HG02981 (cell line): ENCODE measurements around the gene KRTAP4-1.
"Not testable (repeated sequence)": the region's sequence is repeated elsewhere in the genome, so short reads cannot be mapped to it uniquely, and the experiment has no call there.

ENCODE experiments used
- ATAC-seq: cut with Tn5 transposase; IDR thresholded peaks from one replicate; pipeline ENCODE4 v1.9.1; 2021; ENCODE audit warnings: mild to moderate bottlenecking, moderate library complexity; ENCODE audit not compliant: unreplicated experiment

Gene KRTAP4-1

DNA sequence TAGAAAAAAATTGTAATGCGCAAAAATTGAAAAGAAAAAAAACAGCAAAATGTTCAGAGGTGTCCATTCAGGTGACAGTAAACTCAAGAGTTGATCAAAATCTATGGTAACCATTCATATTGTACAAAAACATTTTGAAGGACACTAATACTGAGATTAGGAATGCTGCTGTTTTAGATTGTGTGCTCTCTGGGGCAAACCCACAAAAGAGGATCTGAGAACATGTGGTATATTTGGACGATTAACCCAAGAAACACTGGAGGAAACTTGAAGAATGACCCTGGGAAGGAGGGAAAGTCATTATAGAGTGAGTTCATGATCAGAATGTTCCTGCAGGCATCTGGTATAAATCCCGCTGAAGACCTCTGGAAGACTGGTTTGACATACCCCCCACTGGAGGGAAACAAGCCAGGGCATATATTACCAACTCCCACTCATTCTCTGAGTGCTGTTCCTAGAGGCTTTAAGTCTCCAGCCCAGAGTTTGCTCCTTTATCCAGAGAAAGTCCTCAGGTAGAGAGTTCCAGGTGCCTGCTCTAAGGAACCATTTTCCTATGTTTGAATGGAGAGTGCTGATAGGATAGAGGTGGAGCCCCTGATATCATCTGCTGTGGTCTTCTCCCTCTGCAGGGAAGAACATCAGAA lies 7.8 kb downstream of the KRTAP4-1 start:
- ATAC-seq = no peak

DNA sequence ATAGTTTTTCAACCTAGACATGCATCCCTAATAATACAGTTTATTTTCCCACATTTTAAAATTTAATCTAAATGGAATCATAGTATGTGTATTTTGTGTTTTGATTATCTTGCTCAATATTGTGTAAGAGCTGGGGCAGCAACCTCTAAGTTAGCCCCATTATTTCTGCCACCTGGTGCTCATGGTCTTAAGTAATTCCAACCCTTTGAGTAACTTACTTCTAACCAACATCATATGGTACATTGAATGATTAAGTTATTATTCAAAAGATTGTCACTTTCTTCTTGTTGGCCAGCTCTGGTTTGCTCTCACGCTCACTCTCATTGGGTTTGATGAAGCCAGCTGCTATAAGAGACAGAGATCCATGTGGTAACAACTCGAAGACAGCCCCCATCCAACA lies 12.8 kb downstream of the KRTAP4-1 start:
- ATAC-seq = no peak

DNA sequence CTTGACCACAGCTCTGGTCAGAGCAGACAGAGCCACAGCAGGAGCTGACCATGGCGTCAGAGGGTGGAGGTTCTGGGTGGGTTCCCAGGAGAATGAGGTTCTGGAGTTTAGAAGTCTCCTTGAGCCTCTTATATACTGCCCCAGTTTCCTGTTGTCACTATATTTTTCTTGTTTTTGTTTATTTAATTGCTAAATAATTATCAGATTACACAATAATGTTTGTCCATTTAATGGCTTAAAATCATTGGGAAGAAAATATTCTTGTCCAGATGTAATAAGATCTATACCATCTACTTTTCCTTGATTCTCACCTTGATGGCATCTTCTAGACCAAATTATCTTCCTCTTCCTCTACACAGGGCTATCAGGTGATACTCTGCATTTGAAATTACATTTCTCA lies 16.6 kb downstream of the KRTAP4-1 start, which contains the start of gene KRTAP4-3:
Gene KRTAP4-3 (minus strand): TSS at position 101 of the 400 bp plus-strand sequence. CDS start 49 bp downstream, at position 52.
- ATAC-seq = no peak

DNA sequence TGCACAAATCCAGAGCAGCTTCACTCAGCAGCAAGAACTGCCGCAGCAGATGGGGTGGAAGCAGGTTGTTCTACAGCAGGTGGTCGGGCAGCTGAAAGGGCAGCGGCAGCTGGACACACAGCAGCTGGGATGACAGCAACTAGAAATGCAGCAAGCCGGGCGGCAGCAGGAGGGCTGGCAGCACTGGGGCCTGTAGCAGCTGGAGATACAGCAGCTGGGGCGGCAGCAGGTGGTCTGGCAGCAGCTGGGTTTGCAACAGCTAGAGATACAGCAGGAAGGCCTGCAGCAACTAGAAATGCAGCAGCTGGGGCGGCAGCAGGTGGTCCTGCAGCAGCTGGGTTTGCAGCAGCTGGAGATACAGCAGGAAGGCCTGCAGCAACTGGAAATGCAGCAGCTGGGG lies 17.1 kb downstream of the KRTAP4-1 start:
- no peak for ATAC-seq

DNA sequence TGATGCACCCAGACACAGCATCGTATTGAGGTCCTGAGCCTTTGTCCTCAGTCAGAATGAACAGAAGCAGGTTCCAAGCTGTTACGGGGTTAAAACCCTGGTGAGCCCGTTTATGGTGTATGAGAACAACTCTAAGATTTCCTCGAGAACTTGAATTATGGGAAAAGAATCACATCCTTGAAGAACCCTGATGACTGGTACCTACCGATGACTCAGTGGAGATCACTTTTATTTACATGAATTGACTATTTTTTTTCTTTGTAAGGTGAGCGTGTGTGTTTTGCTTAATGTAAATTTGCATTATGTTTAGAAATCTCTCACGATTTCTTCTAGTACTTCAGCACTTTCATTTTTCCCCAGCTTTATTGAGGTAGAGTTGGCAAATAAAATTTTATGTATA lies 20.9 kb downstream of the KRTAP4-1 start:
- ATAC-seq = no peak

DNA sequence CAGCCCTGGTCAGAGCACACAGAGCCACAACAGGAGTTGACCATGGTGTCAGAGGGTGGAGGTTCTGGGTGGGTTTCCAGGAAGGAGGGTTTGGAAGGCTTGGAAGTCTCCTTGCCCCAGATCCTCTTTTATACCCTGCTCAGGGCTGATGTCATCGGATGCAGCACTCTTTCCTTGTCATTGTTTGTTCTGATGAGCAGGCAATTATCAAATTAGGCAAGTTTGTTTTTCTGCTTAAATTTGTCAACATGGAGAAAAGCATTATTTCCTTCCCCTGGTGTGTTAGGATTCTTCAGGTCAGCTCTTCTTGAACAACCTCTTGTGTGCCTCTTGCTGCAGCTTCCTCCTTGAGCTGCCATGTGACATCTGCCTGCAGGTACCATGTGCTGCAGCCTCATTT lies 24.1 kb downstream of the KRTAP4-1 start, which contains the start of gene KRTAP4-4:
Gene KRTAP4-4 (minus strand): TSS at position 101 of the 400 bp plus-strand sequence. CDS start 57 bp downstream, at position 44.
- no peak for ATAC-seq

DNA sequence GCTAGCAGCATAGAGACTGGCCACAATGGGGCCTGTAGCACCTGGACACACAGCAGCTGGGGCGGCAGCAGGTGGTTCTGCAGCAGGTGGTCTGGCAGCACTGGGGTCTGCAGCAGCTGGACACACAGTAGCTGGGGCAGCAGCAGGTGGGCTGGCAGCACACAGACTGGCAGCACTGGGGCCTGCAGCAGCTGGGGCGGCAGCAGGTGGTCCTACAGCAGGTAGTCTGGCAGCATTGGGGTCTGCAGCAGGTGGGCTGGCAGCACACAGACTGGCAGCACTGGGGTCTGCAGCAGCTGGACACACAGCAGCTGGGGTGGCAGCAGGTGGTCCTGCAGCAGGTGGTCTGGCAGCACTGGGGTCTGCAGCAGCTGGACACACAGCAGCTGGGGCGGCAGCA lies 24.5 kb downstream of the KRTAP4-1 start:
- not testable (repeated sequence) for ATAC-seq

DNA sequence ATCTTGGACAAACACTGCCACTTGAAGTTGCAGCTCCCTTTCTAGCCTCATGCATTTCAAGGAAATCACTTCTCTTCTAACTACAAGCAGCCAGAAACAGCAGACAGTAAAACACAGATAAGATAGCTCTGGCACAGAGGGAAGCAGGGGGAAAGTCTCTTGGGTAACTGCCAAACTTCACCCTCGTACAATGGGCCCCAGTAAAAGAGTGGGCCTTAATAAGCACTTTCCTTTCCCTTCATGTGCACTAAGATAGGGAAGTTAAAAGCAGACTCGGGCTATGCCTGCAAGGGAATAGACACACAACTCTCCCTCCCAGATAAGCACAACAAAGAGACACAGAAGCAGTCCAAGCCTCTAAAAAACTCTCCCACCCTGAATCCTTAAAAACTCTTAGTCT lies 30.9 kb downstream of the KRTAP4-1 start:
- no peak for ATAC-seq

DNA sequence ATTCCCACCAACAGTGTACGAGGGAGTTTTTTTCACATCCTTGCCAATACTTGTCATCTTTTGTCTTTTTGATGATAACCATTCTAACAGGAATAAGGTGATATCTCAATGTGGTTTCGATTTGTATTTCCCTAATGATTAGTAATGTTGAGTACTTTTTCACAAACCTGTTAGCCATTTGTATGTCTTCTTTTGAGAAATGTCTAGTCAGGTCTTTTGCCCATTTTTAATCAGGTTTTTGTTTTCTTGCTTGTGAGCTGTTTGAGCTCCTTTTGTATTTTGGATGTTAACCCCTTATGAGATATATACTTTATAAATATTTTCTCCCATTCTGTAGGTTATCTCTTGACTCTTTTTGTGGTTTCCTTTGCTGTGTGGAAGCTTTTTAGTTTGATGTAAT lies 33.2 kb downstream of the KRTAP4-1 start:
- ATAC-seq = no peak

DNA sequence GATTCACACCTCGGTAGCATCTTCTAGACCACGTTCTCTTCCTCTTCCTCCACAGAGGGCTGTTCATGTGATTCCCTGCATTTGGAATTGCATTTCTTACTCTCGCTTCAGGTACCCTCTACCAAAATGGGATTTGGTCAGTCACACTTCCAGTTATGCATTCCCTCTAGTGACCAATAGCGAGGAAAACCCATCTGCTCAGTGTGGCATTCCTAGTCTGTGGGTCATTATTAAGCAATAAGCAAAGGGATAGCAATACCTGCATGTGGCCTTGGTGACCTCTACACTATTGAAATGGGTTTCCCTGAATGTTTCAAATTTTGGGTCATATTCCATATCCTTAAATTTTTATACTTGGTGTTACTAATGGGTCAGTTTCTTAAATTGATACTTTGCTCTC lies 34.7 kb downstream of the KRTAP4-1 start:
- ATAC-seq = no peak

DNA sequence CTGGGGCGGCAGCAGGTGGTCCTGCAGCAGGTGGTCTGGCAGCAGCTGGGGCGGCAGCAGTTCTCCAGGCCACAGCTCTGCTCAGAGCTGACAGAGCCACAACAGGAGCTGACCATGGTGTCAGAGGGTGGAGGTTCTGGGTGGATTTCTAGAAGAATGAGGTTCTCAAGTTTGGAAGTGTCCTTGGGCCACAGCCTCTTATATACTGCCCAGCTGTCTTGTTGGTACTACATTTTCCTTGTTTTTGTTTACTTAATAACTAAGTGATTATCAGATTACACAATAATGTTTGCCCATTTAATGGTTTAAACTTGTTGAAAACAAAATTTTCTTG lies 35.1 kb downstream of the KRTAP4-1 start, which contains the start of gene KRTAP4-5:
Gene KRTAP4-5 (minus strand): TSS at position 174 of the 334 bp plus-strand sequence. CDS start 58 bp downstream, at position 116.
- ATAC-seq = no peak

DNA sequence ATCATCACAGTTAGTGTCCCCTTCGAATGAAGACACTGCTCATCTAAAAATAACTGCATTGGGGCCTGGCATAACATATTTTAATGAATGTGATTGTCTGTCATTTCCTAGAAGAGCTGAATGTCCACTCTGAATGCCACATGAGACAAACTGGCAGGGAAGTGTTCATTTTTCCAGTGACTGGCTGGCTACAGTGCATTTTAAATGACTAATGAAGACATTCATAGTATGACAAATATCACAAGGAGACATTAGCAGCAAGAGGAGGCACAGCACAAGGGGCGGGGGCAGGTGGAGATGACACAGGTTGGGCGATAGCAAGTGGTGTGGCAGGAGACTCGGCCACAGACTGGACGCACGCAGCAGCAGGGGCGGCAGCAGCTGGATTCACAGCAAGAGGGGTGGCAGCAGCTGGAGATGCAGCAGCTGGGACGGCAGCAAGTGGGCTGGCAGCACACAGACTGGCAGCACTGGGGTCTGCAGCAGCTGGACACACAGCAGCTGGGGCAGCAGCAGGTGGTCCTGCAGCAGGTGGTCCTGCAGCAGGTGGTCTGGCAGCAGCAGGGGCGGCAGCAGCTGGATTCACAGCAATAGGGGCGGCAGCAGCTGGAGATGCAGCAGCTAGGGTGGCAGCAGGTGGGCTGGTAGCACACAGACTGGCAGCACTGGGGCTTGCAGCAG lies 35.6 kb downstream of the KRTAP4-1 start:
- not testable (repeated sequence) for ATAC-seq

DNA sequence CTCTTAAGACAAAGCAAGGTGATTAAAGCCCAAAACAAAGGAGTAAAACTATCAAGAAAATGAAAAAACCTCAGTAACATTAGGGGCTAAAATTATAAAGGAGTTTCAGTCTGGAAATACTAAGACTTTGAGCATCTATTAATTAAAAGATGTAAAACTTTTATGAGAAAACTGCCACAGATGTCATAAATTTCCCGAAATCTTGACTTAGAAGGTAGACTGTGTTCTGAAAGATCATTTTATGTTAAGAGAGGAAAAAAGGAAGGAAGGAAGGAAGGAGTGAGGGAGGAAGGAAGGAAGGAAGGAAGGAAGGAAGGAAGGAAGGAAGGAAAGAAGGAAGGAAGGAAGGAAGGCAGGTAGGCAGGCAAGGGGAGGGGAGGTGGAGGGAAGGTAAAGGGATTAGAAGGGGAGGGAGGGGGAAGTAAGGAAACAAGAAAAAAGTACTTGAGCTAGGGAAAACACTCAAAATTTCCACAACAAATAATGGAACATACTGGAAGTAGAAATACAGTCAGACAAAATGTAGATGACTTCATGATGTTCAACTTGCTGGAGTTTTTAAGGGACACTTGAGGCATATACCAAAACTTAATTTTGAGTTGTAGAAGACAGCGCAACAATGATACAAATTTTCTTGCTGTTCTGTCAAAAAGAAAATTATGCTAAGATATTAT lies 37.0 kb downstream of the KRTAP4-1 start:
- no peak for ATAC-seq

DNA sequence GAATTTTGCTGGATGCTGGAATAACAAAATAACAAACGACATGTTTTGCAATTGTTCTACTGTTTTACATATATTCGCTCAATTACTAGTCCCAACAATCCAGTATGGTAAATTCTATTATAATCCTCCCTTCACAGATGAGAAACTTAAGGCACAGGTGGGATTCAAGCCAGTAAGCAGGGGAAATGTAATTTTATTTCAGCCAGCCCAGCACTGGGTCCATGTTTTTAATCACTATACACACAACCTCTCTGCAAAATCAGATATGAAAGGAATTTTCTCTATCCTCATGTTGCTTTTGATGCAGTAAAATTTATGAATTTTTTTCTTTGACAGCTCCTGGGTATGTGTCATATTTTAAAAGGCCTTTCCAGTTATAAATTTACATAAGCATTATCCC lies 39.5 kb downstream of the KRTAP4-1 start:
- no peak for ATAC-seq

DNA sequence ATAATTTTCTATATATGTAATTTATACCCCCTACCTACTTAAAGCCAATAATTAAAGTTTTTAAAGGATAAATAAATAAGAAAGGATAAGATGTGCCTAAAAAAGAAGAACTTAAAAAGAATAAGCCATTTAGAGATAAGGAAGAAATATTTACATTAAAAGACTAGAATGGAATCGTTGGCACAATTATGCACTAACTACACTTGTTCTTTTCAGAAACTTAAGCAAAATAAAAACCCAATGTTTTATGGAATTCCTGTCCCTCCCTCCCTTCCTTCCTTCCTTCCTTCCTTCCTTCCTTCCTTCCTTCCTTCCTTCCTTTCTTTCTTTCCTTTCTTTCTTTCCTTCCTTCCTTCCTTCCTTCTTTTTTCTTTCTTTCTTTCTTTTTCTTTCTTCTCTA lies 39.9 kb downstream of the KRTAP4-1 start:
- no peak for ATAC-seq

DNA sequence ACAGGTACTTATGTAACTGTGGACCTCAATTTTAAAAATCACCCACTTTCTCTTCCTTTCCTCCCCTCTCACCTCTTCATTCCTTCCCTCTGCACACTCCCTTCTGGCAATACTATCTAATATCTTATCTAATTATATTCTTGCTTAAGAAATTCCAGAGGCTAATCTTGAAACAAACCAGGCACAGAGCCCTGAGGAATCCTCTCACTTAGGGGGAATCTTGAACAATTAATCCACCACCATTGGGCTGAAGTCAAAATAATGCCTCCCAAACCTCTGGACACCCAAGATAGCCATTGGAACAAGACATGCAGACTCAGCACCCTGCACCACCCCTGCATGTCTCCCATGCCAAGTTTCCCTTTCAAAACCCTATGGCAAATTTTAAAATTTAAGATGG lies 43.4 kb downstream of the KRTAP4-1 start:
- no peak for ATAC-seq

DNA sequence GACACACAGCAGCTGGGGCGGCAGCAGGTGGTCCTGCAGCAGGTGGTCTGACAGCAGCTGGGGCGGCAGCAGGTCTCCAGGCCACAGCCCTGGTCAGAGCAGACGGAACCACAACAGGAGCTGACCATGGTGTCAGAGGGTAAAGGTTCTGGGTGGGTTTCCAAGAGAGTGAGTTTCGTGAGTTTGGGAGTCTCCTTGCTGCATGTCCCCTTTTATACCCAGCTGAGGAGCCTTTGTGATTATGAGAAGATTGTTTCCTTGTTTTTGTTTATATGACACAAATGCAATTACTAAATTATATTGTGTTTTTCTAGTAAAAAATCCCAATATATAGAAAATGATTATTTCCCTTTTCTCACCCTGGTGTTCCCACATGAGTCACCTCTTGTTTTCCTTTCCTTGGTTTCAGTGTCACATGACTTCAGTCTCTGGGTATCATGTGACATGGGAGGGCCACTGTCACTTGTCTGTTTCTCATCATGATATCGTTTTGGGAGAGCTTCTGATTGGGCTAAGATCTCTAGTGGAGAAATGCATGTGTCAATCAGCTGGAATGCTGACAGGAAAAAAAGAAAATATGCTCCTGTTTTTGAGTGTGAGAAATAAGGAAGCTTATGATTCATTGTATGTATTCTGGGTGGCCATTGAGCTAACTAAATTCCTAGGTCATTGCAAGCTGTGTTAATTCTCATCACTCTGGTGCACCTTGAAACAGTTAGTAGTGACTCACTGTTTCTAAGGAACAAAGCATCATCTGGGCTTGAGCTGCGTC lies 44.2 kb downstream of the KRTAP4-1 start, which contains the start of gene KRTAP4-6:
Gene KRTAP4-6 (minus strand): TSS at position 185 of the 772 bp plus-strand sequence. CDS start 57 bp downstream, at position 128.
- no peak for ATAC-seq

DNA sequence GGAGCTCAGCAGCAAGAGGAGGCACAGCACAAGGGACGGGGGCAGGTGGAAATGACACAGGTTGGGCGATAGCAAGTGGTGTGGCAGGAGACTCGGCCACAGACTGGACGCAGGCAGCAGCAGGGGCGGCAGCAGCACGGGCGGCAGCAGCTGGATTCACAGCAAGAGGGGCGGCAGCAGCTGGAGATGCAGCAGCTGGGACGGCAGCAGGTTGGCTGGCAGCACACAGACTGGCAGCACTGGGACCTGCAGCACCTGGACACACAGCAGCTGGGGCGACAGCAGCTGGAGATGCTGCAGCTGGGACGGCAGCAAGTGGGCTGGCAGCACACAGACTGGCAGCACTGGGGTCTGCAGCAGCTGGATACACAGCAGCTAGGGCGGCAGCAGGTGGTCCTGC lies 44.8 kb downstream of the KRTAP4-1 start:
- not testable (repeated sequence) for ATAC-seq
